WTC11 (cell line): Measurements from ENCODE around the gene RBFOX2. TPM values are rescaled to one million over a fixed set of nuclear protein-coding genes. Genes with fewer than 3 reads are reported as not detected.

Experiments used
- ATAC-seq: fragments of 200-7000 bp; cut with Tn5 transposase; 2 replicates; pipeline ENCODE4 v1.10.0; 2021; ENCODE audit warnings: mild to moderate bottlenecking, moderate library complexity
- CTCF ChIA-PET: fragments of 300-600 bp; sonication (Branson Sonifier 250); formaldehyde crosslinking; loops from one replicate; lab custom pipeline; 2021; ENCODE audit warnings: antibody characterized with exemption; lab: Charles Lee
- POLR2A ChIA-PET: fragments of 350-600 bp; sonication (Branson Sonifier 250); formaldehyde crosslinking; loops from one replicate; lab custom pipeline; 2021; ENCODE audit warnings: antibody characterized with exemption; lab: Charles Lee
- DNase-seq: peaks from one replicate; pipeline ENCODE4 v3.0.0; 2021; ENCODE audit warnings: low spot score
- H3K27ac Mint-ChIP-seq: 2 replicates; pipeline ENCODE4 v1.8.0; 2021; ENCODE audit warnings: mixed read lengths
- H3K27me3 Mint-ChIP-seq: 2 replicates; pipeline ENCODE4 v1.8.0; 2021; ENCODE audit warnings: low read depth, mild to moderate bottlenecking, moderate library complexity, mixed read lengths
- H3K36me3 Mint-ChIP-seq: 2 replicates; pipeline ENCODE4 v1.8.0; 2021; ENCODE audit warnings: mixed read lengths
- H3K4me1 Mint-ChIP-seq: 2 replicates; pipeline ENCODE4 v1.8.0; 2022; ENCODE audit warnings: mixed read lengths
- H3K4me3 Mint-ChIP-seq: 2 replicates; pipeline ENCODE4 v1.8.0; 2021; ENCODE audit warnings: mild to moderate bottlenecking, moderate library complexity, mixed read lengths
- H3K9me3 Mint-ChIP-seq: 2 replicates; pipeline ENCODE4 v1.8.0; 2021; ENCODE audit warnings: mixed read lengths
- ESRRA ChIP-seq: sonication (generic); formaldehyde crosslinking; IDR thresholded peaks from 2 replicates; pipeline ENCODE4 v1.8.1; 2022; ENCODE audit warnings: mild to moderate bottlenecking, missing genetic modification reagents, borderline replicate concordance
- FOXK1 ChIP-seq: sonication (generic); formaldehyde crosslinking; IDR thresholded peaks from 2 replicates; pipeline ENCODE4 v1.8.0; 2022; ENCODE audit warnings: mild to moderate bottlenecking, moderate library complexity, missing genetic modification reagents
- JUN ChIP-seq: sonication (generic); formaldehyde crosslinking; IDR thresholded peaks from 2 replicates; pipeline ENCODE4 v1.8.0; 2023; ENCODE audit warnings: mild to moderate bottlenecking, missing genetic modification reagents
- MYBL2 ChIP-seq: sonication (generic); formaldehyde crosslinking; IDR thresholded peaks from 2 replicates; pipeline ENCODE4 v1.8.1; 2023; ENCODE audit warnings: mild to moderate bottlenecking, moderate library complexity, missing genetic modification reagents
- NFATC4 ChIP-seq: fragments of 250-450 bp; sonication (Bioruptor Pico); IDR thresholded peaks from 2 replicates; pipeline ENCODE4 v1.9.0; 2021; ENCODE audit warnings: mild to moderate bottlenecking
- NFE2L1 ChIP-seq: sonication (generic); formaldehyde crosslinking; IDR thresholded peaks from 2 replicates; pipeline ENCODE4 v1.8.1; 2023; ENCODE audit warnings: missing genetic modification reagents
- PRRX2 ChIP-seq: fragments of 250-450 bp; sonication (Bioruptor Pico); IDR thresholded peaks from 2 replicates; pipeline ENCODE4 v1.8.0; 2021; ENCODE audit warnings: mild to moderate bottlenecking
- SMAD3 ChIP-seq: sonication (generic); formaldehyde crosslinking; IDR thresholded peaks from 2 replicates; pipeline ENCODE4 v1.8.0; 2022; ENCODE audit warnings: missing genetic modification reagents, mild to moderate bottlenecking, borderline replicate concordance
- SP1 ChIP-seq: sonication (generic); formaldehyde crosslinking; conservative IDR thresholded peaks from 2 replicates; pipeline ENCODE4 v1.8.1; 2022; ENCODE audit warnings: missing genetic modification reagents
- total RNA-seq: library from RNA; stranded (reverse); gene quantifications from 3 replicates; pipeline ENCODE4 v1.2.3, GENCODE V29; 2021
- TF ChIP-seq, protein P1 (sequence below): sonication (generic); formaldehyde crosslinking; IDR thresholded peaks from 2 replicates; pipeline ENCODE4 v1.8.1; 2023; ENCODE audit warnings: mild to moderate bottlenecking, missing genetic modification reagents, moderate library complexity
- TF ChIP-seq, protein P2 (sequence below): fragments of 250-450 bp; sonication (Bioruptor Pico); IDR thresholded peaks from 2 replicates; pipeline ENCODE4 v1.9.0; 2021; ENCODE audit warnings: mild to moderate bottlenecking, borderline replicate concordance
- TF ChIP-seq, protein P3 (sequence below): fragments of 250-450 bp; sonication (Bioruptor Pico); IDR thresholded peaks from 2 replicates; pipeline ENCODE4 v1.9.0; 2021; ENCODE audit warnings: mild to moderate bottlenecking
- TF ChIP-seq, protein P4 (sequence below): fragments of 250-450 bp; sonication (Bioruptor Pico); IDR thresholded peaks from 2 replicates; pipeline ENCODE4 v1.9.0; 2021; ENCODE audit warnings: moderate library complexity, mild to moderate bottlenecking, inconsistent platforms, borderline replicate concordance
- TF ChIP-seq, protein P5 (sequence below): sonication (generic); formaldehyde crosslinking; IDR thresholded peaks from 2 replicates; pipeline ENCODE4 v1.8.0; 2022; ENCODE audit warnings: mild to moderate bottlenecking, missing genetic modification reagents
- TF ChIP-seq, protein P6 (sequence below): sonication (generic); formaldehyde crosslinking; IDR thresholded peaks from 2 replicates; pipeline ENCODE4 v1.8.0; 2023; ENCODE audit warnings: missing genetic modification reagents

The RBFOX2 gene
- total RNA-seq, 1 experiment from 2014 or later: 107 TPM

DNA sequence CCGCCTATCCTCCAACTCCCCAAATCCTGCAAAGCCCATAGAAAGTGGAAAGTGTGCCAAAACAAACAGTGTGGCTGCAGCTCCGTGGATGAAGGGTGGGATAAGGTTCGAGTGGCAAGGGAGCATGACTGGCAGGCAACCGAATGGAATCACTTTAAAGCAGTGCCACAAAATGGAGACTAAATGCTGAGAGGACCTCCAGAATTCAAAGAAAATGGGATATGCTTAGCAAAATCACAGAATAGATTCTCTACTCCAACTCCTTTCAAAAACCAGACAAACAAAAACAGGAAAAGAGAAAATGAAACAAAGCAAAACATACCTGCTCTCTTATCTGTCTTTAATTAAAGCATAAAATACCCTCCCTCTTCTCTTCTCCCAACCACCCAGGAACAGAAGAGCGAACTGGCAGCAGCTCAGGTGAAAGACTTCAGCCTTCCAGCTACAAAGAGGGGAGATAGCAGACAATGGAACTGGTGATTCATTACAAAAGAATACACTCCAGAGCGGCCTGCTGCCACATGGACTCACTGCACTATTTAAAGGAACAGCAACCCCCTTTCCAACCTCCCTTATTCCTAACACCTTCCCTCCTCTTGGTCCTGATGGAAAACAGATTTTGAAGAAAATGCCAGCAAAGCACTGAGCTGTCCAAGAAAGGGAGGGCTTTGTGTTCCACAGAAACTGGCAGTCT lies 192.5 kb downstream of the RBFOX2 start:
- Mint-ChIP-seq H3K27me3 (no peaks in the 10 kb centered on the region), H3K9me3 (no peaks in the 10 kb centered on the region), H3K4me1 (peaks cover 59% of the 10 kb centered on the region), H3K36me3 (no peaks in the 10 kb centered on the region), H3K4me3 (peak overlapping the region; percentile 77), H3K27ac (peak overlapping the region; percentile 97)
- peak; percentile 76 for ATAC-seq
- DNase-seq: peak; percentile 30
- ChIA-PET POLR2A (interaction anchor here (0.6 to 0.9 kb wide), 2 partner anchors 79 to 1146 kb away, joined by 3 read pairs; no protein-coding TSS in a partner anchor), CTCF (interaction anchor here (1.3 to 1.4 kb wide), 2 partner anchors 230 to 288 kb away, joined by 3 to 7 read pairs; no protein-coding TSS in a partner anchor)
- TF ChIP-seq, protein P1, sequence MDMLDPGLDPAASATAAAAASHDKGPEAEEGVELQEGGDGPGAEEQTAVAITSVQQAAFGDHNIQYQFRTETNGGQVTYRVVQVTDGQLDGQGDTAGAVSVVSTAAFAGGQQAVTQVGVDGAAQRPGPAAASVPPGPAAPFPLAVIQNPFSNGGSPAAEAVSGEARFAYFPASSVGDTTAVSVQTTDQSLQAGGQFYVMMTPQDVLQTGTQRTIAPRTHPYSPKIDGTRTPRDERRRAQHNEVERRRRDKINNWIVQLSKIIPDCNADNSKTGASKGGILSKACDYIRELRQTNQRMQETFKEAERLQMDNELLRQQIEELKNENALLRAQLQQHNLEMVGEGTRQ: 0 out of 2 replicates have a peak, but pooled peaks have one; percentile 8
- TF ChIP-seq NFATC4 (CRISPR knock-in tag): no peak

DNA sequence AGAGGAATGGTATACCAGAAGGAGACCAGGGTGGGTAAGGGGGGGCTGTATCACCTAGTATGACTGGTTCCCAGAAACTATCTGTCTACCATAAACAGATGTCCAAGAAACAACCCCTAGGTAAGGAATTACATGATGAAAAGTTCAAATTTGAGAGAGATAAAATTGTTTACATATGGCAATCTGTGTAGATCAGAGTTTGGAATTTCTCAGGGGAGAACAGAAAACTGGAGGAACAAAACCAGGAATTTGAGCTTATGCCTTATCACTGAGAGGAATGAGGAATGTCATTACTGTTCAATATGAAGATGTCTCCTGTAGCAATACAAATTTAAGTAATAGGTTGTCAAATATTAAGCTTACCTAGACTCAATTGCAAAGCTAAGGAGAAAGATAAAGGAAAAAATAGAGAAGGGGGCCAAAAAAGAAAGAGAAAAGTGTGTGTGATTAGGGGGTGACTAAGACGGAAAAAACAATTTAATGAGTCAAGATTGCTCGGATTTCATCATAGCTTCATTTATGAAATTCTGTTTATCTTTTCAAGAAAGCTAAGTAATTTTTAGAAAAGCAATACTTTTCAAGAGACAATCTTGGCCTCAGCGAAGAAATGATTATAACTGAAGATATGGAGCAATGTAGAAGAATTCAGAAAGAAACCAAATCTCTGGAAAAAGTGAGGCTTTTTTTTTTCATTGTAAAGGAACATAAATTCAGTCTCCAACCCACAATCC lies 193.2 kb downstream of the RBFOX2 start:
- DNase-seq (no peak), ATAC-seq (no peak)
- POLR2A ChIA-PET: interaction anchor here (0.9 kb wide), 1 partner anchor 79 kb away, joined by 3 read pairs; no protein-coding TSS in a partner anchor
- Mint-ChIP-seq H3K9me3 (no peaks in the 10 kb centered on the region), H3K27ac (peak overlapping the region; percentile 97), H3K27me3 (no peaks in the 10 kb centered on the region), H3K4me1 (peaks cover 66% of the 10 kb centered on the region), H3K4me3 (peak overlapping the region; percentile 77), H3K36me3 (no peaks in the 10 kb centered on the region)
- TF ChIP-seq, protein P2, sequence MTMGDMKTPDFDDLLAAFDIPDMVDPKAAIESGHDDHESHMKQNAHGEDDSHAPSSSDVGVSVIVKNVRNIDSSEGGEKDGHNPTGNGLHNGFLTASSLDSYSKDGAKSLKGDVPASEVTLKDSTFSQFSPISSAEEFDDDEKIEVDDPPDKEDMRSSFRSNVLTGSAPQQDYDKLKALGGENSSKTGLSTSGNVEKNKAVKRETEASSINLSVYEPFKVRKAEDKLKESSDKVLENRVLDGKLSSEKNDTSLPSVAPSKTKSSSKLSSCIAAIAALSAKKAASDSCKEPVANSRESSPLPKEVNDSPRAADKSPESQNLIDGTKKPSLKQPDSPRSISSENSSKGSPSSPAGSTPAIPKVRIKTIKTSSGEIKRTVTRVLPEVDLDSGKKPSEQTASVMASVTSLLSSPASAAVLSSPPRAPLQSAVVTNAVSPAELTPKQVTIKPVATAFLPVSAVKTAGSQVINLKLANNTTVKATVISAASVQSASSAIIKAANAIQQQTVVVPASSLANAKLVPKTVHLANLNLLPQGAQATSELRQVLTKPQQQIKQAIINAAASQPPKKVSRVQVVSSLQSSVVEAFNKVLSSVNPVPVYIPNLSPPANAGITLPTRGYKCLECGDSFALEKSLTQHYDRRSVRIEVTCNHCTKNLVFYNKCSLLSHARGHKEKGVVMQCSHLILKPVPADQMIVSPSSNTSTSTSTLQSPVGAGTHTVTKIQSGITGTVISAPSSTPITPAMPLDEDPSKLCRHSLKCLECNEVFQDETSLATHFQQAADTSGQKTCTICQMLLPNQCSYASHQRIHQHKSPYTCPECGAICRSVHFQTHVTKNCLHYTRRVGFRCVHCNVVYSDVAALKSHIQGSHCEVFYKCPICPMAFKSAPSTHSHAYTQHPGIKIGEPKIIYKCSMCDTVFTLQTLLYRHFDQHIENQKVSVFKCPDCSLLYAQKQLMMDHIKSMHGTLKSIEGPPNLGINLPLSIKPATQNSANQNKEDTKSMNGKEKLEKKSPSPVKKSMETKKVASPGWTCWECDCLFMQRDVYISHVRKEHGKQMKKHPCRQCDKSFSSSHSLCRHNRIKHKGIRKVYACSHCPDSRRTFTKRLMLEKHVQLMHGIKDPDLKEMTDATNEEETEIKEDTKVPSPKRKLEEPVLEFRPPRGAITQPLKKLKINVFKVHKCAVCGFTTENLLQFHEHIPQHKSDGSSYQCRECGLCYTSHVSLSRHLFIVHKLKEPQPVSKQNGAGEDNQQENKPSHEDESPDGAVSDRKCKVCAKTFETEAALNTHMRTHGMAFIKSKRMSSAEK: no peak
- TF ChIP-seq PRRX2 (no peak), SMAD3 (CRISPR knock-in tag) (no peak), ESRRA (no peak), JUN (CRISPR knock-in tag) (no peak), FOXK1 (no peak), NFE2L1 (CRISPR knock-in tag) (no peak), SP1 (no peak), MYBL2 (CRISPR knock-in tag) (no peak)
- TF ChIP-seq, protein P3, sequence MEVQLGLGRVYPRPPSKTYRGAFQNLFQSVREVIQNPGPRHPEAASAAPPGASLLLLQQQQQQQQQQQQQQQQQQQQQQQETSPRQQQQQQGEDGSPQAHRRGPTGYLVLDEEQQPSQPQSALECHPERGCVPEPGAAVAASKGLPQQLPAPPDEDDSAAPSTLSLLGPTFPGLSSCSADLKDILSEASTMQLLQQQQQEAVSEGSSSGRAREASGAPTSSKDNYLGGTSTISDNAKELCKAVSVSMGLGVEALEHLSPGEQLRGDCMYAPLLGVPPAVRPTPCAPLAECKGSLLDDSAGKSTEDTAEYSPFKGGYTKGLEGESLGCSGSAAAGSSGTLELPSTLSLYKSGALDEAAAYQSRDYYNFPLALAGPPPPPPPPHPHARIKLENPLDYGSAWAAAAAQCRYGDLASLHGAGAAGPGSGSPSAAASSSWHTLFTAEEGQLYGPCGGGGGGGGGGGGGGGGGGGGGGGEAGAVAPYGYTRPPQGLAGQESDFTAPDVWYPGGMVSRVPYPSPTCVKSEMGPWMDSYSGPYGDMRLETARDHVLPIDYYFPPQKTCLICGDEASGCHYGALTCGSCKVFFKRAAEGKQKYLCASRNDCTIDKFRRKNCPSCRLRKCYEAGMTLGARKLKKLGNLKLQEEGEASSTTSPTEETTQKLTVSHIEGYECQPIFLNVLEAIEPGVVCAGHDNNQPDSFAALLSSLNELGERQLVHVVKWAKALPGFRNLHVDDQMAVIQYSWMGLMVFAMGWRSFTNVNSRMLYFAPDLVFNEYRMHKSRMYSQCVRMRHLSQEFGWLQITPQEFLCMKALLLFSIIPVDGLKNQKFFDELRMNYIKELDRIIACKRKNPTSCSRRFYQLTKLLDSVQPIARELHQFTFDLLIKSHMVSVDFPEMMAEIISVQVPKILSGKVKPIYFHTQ: no peak
- TF ChIP-seq, protein P4, sequence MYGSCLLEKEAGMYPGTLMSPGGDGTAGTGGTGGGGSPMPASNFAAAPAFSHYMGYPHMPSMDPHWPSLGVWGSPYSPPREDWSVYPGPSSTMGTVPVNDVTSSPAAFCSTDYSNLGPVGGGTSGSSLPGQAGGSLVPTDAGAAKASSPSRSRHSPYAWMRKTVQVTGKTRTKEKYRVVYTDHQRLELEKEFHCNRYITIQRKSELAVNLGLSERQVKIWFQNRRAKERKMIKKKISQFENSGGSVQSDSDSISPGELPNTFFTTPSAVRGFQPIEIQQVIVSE (CRISPR knock-in tag): no peak
- TF ChIP-seq, protein P1: no peak
- TF ChIP-seq, protein P5, sequence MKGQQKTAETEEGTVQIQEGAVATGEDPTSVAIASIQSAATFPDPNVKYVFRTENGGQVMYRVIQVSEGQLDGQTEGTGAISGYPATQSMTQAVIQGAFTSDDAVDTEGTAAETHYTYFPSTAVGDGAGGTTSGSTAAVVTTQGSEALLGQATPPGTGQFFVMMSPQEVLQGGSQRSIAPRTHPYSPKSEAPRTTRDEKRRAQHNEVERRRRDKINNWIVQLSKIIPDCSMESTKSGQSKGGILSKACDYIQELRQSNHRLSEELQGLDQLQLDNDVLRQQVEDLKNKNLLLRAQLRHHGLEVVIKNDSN: no peak
- TF ChIP-seq, protein P6, sequence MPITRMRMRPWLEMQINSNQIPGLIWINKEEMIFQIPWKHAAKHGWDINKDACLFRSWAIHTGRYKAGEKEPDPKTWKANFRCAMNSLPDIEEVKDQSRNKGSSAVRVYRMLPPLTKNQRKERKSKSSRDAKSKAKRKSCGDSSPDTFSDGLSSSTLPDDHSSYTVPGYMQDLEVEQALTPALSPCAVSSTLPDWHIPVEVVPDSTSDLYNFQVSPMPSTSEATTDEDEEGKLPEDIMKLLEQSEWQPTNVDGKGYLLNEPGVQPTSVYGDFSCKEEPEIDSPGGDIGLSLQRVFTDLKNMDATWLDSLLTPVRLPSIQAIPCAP (CRISPR knock-in tag): no peak
- CTCF ChIA-PET: interaction anchor here (1.3 to 1.4 kb wide), 2 partner anchors 230 to 289 kb away, joined by 3 to 7 read pairs; no protein-coding TSS in a partner anchor
